Measurements from ENCODE around the gene TMEM187.

GRCh38 chrX:153948002-153948466 lies 24.5 kb upstream of the TMEM187 start:
- TF ChIP-seq POLR2AphosphoS5 (IDR thresholded peaks at IDR 0.05; ENCODE audit: borderline replicate concordance, low read depth, low read length) (no peak), EZH2 (IDR thresholded peaks at IDR 0.05) (no peak), FOXP2 (optimal IDR thresholded peaks at IDR 0.05; ENCODE audit: control extremely low read depth, extremely low read length, insufficient read depth) (no peak)

Data from SK-N-MC (cell line).